Transverse colon (tissue), 4 donors: ENCODE data around the gene KLHL18. TPM values are rescaled to one million over a fixed set of nuclear protein-coding genes. Genes with fewer than 3 reads are reported as not detected.

Experiments used
- DNase-seq: peaks from one replicate; pipeline ENCODE4 v3.0.0-alpha.2; 2019
- H3K27ac ChIP-seq, 4 donors: fragments of 200-600 bp; sonication (generic); 2 replicates each; pipeline ENCODE4 v1.5.1; 2016 to 2018; ENCODE audit warnings: inconsistent platforms in 4 of 4
- H3K27me3 ChIP-seq: fragments of 200-600 bp; sonication (generic); 2 replicates; pipeline ENCODE4 v1.5.1; 2017; ENCODE audit warnings: inconsistent platforms
- H3K36me3 ChIP-seq, 4 donors: fragments of 200-600 bp; sonication (generic); 2 replicates each; pipeline ENCODE4 v1.5.1; 2017 to 2019; ENCODE audit warnings: inconsistent platforms in 4 of 4
- H3K4me1 ChIP-seq, 4 donors: fragments of 200-600 bp; sonication (generic); 2 replicates each; pipeline ENCODE4 v1.5.1; 2017 to 2020; ENCODE audit warnings: inconsistent platforms in 4 of 4
- H3K4me3 ChIP-seq, 4 donors: fragments of 200-600 bp; sonication (generic); 1 replicate in 1 of 4; 2 replicates in 3 of 4; pipeline versions ENCODE4 v1.5.1 to v1.6.1; 2017 to 2019; ENCODE audit warnings: inconsistent platforms in 4 of 4
- H3K9me3 ChIP-seq, 2 donors: fragments of 200-600 bp; sonication (generic); 2 replicates each; pipeline ENCODE4 v1.5.1; 2017 to 2019; ENCODE audit warnings: inconsistent platforms in 2 of 2
- CTCF ChIP-seq, 5 experiments: fragments of 200-600 bp in 3 of 5; fragments of 450-650 bp in 2 of 5; sonication (generic) in 3 of 5; IDR thresholded peaks; 1 replicate in 2 of 5; 2 replicates in 3 of 5; pipeline ENCODE4 v1.5.1; 2016 to 2017; ENCODE audit warnings: antibody characterized with exemption in 5 of 5, inconsistent platforms in 3 of 5, mild to moderate bottlenecking in 2 of 5, moderate library complexity in 1 of 5
- EP300 ChIP-seq: sonication (generic); formaldehyde crosslinking; IDR thresholded peaks from one replicate; pipeline ENCODE4 v1.6.1; 2017; ENCODE audit warnings: antibody characterized with exemption, low read depth
- POLR2A ChIP-seq: fragments of 450-650 bp; IDR thresholded peaks from one replicate; pipeline ENCODE4 v1.6.1; 2016; ENCODE audit warnings: antibody characterized with exemption, mild to moderate bottlenecking, moderate library complexity
- POLR2AphosphoS5 ChIP-seq, 3 donors: sonication (generic); formaldehyde crosslinking; IDR thresholded peaks; one replicate each; pipeline ENCODE4 v1.6.1; 2016; ENCODE audit warnings: antibody characterized with exemption in 3 of 3
- WGBS, 2 donors: methylation state at CpG; one replicate each; pipeline ENCODE4 v1.1.5; 2018; ENCODE audit warnings: low coverage in 1 of 2; 5-methylcytosine and 5-hydroxymethylcytosine counted together
- in situ Hi-C, 4 donors: fragments of 200-750 bp; cut with MboI; loops; one replicate each; pipeline versions ENCODE4 v1.15.0 to v1.15.1; 2017; ENCODE audit warnings: low sequenced_read_pairs in 3 of 4, low pct_ligation_motif_present in 1 of 4, low pct_unique_long_range_greater_than_20kb in 1 of 4
- intact Hi-C: fragments of 100-400 bp; cut with DNase I; formaldehyde crosslinking; loops from one replicate; pipeline ENCODE4 v1.15.1; 2023; ENCODE audit warnings: low total_unique reads
- total RNA-seq, 4 donors: library from RNA; depleted of rRNA; stranded (reverse); fragments of >200 nt; gene quantifications; one replicate each; pipeline ENCODE4 v1.1.0, GENCODE V29; 2016

KLHL18 gene
- total RNA-seq, 4 donors from 2014 or later = 12.2 to 48.6 (median 14.5) TPM

DNA sequence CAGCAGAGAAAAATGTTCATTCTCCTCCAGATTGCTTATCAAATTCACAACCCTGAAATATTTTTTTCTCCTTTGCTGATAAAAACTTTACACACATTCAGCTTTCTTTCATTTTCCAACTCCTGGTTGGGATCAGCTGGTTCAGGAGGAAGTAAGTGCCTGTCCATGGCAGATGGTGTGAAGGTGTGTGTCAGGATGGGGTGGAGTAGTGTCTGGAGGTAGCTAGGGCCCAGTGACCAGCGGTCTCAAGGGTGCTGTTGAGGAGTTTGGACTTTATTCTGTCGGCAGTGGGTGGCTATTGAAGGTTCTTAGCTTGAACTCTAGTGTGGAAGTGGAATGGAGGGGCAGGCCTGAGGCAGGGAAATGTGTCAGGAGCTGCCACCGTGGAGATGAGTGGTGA, 51.2 kb downstream of the KLHL18 start:
- Histone ChIP-seq H3K4me3 (no peak overlapping the region), H3K9me3 (no peaks in the 10 kb centered on the region), H3K27ac (no peak overlapping the region), H3K4me1 (no peaks in the 10 kb centered on the region), H3K36me3 (peaks cover 0 to 40% (median 11%) of the 10 kb centered on the region in 4 donors), H3K27me3 (no peaks in the 10 kb centered on the region)
- intact Hi-C loops (no loop called here), in situ Hi-C loops (loop anchor here in 2 of 4 donors (25.0 kb wide), 2 partner anchors 472 to 622 kb away; partner anchors contain the start of genes PRSS50 (in 2 of the 2), TMIE (in 2 of the 2) and MYL3 (in 1 of the 2))
- DNase-seq = no peak
- 76% methylated on average over 3 of the region's 3 CpGs; no CpG with 5 or more reads in 1 of the 2 donors for WGBS, 2 donors
- no peak for TF ChIP-seq POLR2A
- no peak for TF ChIP-seq POLR2AphosphoS5 (IDR thresholded peaks at IDR 0.05)
- TF ChIP-seq EP300 = no peak
- no peak for TF ChIP-seq CTCF (IDR thresholded peaks at IDR 0.05)

DNA sequence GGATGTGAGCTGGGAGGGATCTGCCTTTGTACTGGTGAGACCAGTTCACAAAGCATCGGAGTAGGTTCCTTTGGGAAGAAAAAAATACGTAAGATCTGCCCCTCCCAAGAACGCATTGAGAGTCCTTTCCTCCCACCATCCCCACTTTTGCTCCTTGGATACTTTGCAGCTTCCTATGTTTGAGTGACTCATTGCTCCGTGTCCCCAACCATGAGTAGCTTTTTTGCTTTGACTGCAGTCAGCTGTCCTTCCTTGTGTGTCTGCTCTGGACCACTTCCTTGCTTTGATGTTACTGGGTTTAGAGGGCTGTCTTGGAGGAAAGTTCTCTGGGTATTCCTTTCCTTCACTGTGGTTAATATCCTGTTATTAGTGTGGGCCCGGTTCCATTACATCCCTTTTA, 54.9 kb downstream of the KLHL18 start:
- TF ChIP-seq CTCF (IDR thresholded peaks at IDR 0.05) = no peak
- no peak for TF ChIP-seq POLR2A
- Histone ChIP-seq H3K27me3 (no peaks in the 10 kb centered on the region), H3K27ac (no peak overlapping the region), H3K9me3 (no peaks in the 10 kb centered on the region), H3K4me1 (no peaks in the 10 kb centered on the region), H3K4me3 (no peak overlapping the region), H3K36me3 (peaks cover 0 to 45% (median 6%) of the 10 kb centered on the region in 4 donors)
- in situ Hi-C loops = loop anchor here in 2 of 4 donors (25.0 kb wide), 2 partner anchors 475 to 625 kb away; partner anchors contain the start of genes PRSS50 (in 2 of the 2), TMIE (in 2 of the 2) and MYL3 (in 1 of the 2)
- no peak for DNase-seq
- intact Hi-C loops = no loop called here
- 91 to 93% methylated on average over 3 to 5 of the region's 5 CpGs for WGBS, 2 donors

DNA sequence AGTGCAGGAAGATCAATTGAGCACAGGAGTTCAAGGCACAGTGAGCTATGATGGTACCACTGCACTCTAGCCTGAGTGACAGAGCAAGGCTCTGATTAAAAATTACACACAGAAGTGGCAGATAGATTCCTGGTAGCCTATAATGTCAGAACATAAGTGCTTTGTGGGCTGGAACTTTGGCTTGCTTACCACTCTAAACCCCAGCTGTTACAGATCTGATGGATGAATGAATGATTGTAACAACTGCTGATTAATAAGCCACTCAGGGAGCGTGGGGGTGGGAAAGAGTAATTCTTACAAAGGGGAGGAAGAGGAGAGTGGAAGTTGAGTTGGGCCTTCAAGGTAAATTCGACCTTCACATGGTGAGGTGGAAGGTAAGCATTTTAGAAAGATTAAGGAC, 57.2 kb downstream of the KLHL18 start:
- no peaks in the 10 kb centered on the region for H3K9me3 ChIP-seq
- TF ChIP-seq POLR2A = no peak
- no peak for TF ChIP-seq POLR2AphosphoS5 (IDR thresholded peaks at IDR 0.05)
- TF ChIP-seq EP300 = no peak
- TF ChIP-seq CTCF (IDR thresholded peaks at IDR 0.05) = no peak
- DNase-seq = no peak
- H3K27ac ChIP-seq = no peak overlapping the region
- H3K4me1 ChIP-seq = no peaks in the 10 kb centered on the region
- H3K36me3 ChIP-seq = peaks cover 0 to 37% (median 12%) of the 10 kb centered on the region in 4 donors
- 90% methylated on average over 2 of the region's 2 CpGs; no CpG with 5 or more reads in 1 of the 2 donors for WGBS, 2 donors
- no peaks in the 10 kb centered on the region for H3K27me3 ChIP-seq
- no peak overlapping the region for H3K4me3 ChIP-seq
- in situ Hi-C loops (loop anchor here in 2 of 4 donors (25.0 kb wide), 2 partner anchors 478 to 628 kb away; partner anchors contain the start of genes PRSS50 (in 2 of the 2), TMIE (in 2 of the 2) and MYL3 (in 1 of the 2)), intact Hi-C loops (no loop called here)

DNA sequence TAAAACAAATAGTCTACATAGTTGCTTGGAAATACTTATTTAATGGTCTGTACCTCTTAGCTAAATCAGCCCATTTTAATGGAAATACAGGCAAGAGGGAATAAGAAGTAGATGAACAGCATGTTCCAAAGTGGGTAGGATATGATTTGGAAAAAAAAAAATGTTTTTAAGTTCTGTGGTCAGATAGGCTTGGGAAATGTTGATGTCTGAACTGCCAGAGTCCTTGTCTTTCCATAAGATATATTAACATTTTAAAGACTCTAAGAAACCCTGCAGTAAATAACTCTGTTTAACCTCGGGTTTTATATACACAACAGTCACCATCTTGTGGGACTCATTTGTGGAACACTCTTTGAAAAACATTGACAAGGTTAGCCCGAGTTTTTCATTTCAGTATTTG, 58.1 kb downstream of the KLHL18 start:
- no peak overlapping the region for H3K4me3 ChIP-seq
- H3K36me3 ChIP-seq = peaks cover 0 to 32% (median 14%) of the 10 kb centered on the region in 4 donors
- no peak overlapping the region for H3K27ac ChIP-seq
- WGBS, 2 donors = 72 to 76% methylated on average over 2 of the region's 2 CpGs
- H3K4me1 ChIP-seq = no peaks in the 10 kb centered on the region
- intact Hi-C loops = no loop called here
- H3K9me3 ChIP-seq = no peaks in the 10 kb centered on the region
- H3K27me3 ChIP-seq = no peaks in the 10 kb centered on the region
- DNase-seq = no peak
- in situ Hi-C loops = loop anchor here in 2 of 4 donors (25.0 kb wide), 2 partner anchors 479 to 629 kb away; partner anchors contain the start of genes PRSS50 (in 2 of the 2), TMIE (in 2 of the 2) and MYL3 (in 1 of the 2)
- no peak for TF ChIP-seq CTCF (IDR thresholded peaks at IDR 0.05)
- TF ChIP-seq EP300 = no peak
- no peak for TF ChIP-seq POLR2AphosphoS5 (IDR thresholded peaks at IDR 0.05)
- no peak for TF ChIP-seq POLR2A
